Measurements from ENCODE around the gene AKAP13.

AKAP13 gene

DNA sequence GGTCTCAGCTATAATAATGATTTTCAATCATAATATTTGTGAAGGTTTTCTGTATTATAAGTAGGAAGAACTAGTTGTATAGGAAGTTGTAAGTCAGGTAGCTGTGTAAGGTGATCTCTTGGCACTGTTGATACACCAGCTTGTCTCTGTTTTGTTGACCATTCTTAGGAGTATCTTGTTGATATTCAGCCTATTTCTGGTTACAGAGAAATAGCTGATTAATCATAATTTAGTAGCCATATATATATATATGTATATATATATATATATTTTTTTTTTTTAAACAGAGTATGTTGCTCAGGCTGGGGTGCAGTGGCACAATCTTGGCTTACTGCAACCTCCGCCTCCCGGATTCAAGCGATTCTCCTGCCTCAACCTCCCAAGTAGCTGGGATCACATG, 20.2 kb downstream of the AKAP13 start:
- TF ChIP-seq GATA3 (IDR thresholded peaks at IDR 0.05; ENCODE audit: low read depth, low read length) (no peak), GATA2 (IDR thresholded peaks at IDR 0.05; ENCODE audit: low read depth, low read length) (no peak)

DNA sequence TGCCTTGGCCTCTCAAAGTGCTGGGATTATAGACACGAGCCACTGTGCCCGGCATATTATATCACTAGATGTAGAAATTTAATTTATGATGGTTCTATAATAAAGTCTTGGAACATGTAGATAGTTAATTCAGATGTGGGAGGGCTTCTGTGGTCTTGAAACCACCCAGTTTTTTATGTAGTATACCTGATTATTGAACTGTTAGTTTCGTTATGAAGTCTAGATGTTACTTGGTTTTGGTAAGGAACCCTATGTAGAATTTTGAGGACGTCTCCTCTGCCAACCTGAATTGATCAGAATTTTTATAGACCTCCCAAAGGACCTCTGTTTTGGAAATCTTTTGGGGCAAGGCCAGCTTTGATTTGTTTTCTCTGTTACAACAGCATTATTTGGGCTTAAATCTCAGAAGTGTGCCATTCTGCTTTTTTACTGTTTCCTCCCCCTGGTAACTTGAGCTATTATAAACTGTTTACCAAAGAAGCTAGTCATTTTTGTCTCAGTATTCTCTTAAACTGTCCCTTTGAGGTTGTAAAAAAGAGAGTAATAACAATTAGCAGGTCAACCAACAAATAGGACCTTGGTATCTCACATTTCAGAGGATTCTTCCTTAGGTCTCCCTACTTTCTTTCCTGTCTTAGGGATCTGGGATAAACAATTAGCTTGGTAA, 20.8 kb downstream of the AKAP13 start:
- no peak for TF ChIP-seq GATA2 (IDR thresholded peaks at IDR 0.05; ENCODE audit: low read depth, low read length)
- no peak for TF ChIP-seq GATA3 (IDR thresholded peaks at IDR 0.05; ENCODE audit: low read depth, low read length)

- TF ChIP-seq GATA2 (IDR thresholded peaks at IDR 0.05; ENCODE audit: low read depth, low read length) (no peak), GATA3 (IDR thresholded peaks at IDR 0.05; ENCODE audit: low read depth, low read length) (no peak)
These were observed 21.9 kb downstream of the AKAP13 start for GRCh38 chr15:85402195-85402881.

- no peak for TF ChIP-seq GATA3 (IDR thresholded peaks at IDR 0.05; ENCODE audit: low read depth, low read length)
- TF ChIP-seq GATA2 (IDR thresholded peaks at IDR 0.05; ENCODE audit: low read depth, low read length) = no peak
These were observed 23.3 kb downstream of the AKAP13 start for GRCh38 chr15:85403745-85404144.

DNA sequence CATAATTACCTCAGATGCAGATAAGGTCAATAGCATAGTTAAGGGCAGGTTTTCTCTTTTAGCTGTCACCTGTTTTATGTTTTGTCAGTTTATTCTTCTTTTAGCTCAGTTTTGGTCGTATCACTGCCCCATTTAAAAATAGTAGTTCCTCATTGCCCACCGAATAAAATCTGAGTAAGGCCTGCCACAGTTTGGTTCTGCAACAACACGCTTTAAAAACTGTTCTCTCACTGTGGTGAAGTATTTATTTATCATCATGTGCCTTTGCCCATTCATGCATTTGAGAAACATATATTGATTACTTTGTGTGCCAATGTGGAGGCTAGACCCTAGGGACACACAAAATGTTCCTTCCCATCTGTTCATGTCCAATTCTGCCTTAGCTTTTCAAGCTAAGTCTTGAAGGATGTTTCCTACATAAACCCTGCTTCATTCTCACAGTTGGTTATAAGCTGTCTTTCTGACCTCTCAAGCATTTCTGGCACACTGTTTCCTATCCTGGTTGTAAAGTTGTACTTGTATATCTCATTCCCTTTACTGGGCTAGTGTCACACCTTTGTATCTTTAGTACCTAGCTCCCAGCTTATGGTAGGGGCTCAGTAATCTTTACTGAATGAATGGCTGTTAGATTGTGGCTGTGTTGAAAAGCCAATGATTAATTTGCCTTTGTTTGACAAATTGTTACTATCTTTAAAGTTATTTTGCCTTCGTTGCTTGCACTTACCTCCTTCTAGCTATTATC, 23.9 kb downstream of the AKAP13 start:
- TF ChIP-seq GATA2 (IDR thresholded peaks at IDR 0.05; ENCODE audit: low read depth, low read length) (no peak), GATA3 (IDR thresholded peaks at IDR 0.05; ENCODE audit: low read depth, low read length) (no peak)

GRCh38 chr15:85404918-85405866, 24.8 kb downstream of the AKAP13 start:
- TF ChIP-seq GATA2 (IDR thresholded peaks at IDR 0.05; ENCODE audit: low read depth, low read length) (no peak), GATA3 (IDR thresholded peaks at IDR 0.05; ENCODE audit: low read depth, low read length) (no peak)

- TF ChIP-seq GATA2 (IDR thresholded peaks at IDR 0.05; ENCODE audit: low read depth, low read length) (no peak), GATA3 (IDR thresholded peaks at IDR 0.05; ENCODE audit: low read depth, low read length) (no peak)
These were observed 26.5 kb downstream of the AKAP13 start for GRCh38 chr15:85406916-85407315.

GRCh38 chr15:85407421-85408269, 27.2 kb downstream of the AKAP13 start:
- no peak for TF ChIP-seq GATA2 (IDR thresholded peaks at IDR 0.05; ENCODE audit: low read depth, low read length)
- no peak for TF ChIP-seq GATA3 (IDR thresholded peaks at IDR 0.05; ENCODE audit: low read depth, low read length)

DNA sequence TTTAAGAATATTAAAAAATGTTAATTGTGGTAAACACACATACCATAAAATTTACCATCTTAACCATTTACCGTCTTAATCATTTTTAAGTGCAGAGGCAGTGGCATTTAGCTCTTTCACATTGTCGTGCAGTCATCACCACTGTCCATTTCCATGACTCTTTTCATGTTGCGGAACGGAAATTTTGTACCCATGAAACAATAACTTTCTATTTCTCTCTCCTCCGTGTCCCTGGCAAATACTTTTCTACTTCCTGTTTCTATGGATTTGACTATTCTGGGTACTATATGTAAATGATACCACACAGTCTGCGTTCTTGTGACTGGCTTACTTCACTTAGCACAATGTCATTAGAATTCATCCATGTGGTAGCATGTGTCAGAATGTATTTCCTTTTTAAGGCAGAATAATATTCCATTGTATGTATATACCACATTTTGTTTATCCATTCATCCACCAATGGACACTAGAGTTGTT, 27.9 kb downstream of the AKAP13 start:
- TF ChIP-seq GATA2 (IDR thresholded peaks at IDR 0.05; ENCODE audit: low read depth, low read length) = no peak
- TF ChIP-seq GATA3 (IDR thresholded peaks at IDR 0.05; ENCODE audit: low read depth, low read length) = no peak

GRCh38 chr15:85412066-85412465, 31.7 kb downstream of the AKAP13 start:
- TF ChIP-seq GATA3 (IDR thresholded peaks at IDR 0.05; ENCODE audit: low read depth, low read length) (no peak), GATA2 (IDR thresholded peaks at IDR 0.05; ENCODE audit: low read depth, low read length) (no peak)

- no peak for TF ChIP-seq GATA2 (IDR thresholded peaks at IDR 0.05; ENCODE audit: low read depth, low read length)
These were observed 32.8 kb downstream of the AKAP13 start for GRCh38 chr15:85412956-85413854.

DNA sequence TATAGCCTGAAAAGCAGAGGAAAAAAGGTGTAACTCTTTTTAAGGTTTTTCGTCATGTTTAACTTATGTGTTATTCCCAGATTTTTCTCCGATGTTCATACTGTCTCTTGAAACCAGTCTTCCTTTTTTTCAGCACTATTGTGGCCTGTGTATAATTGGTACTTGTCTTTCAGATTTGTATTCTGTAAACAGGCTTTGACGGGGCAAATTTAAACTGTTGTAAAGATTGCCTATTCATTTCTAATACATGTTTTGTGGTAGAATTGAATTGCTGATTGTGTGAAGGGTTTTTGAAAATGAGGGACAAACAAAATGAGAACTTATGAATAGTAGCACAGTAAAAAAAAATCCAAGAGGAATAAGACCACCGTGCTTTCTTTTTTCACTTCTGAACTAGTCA, 33.6 kb downstream of the AKAP13 start:
- TF ChIP-seq GATA2 (IDR thresholded peaks at IDR 0.05; ENCODE audit: low read depth, low read length) = no peak
- no peak for TF ChIP-seq GATA3 (IDR thresholded peaks at IDR 0.05; ENCODE audit: low read depth, low read length)
